Measurements from ENCODE around the gene PEX5. TPM values are rescaled to one million over a fixed set of nuclear protein-coding genes. Genes with fewer than 3 reads are reported as not detected.
"Not testable (repeated sequence)": the region's sequence is repeated elsewhere in the genome, so short reads cannot be mapped to it uniquely, and the experiment has no call there.

PEX5 gene
- total RNA-seq, 3 donors from 2014 or later, result 41.7 to 79.7 (median 62.6) TPM

GRCh38 chr12:7209958-7210357 lies 20.5 kb downstream of the PEX5 start:
- no peak overlapping the region for H3K4me3 ChIP-seq
- H3K36me3 ChIP-seq, result peaks cover 13% of the 10 kb centered on the region
- H3K27me3 ChIP-seq, result no peaks in the 10 kb centered on the region
- no peak for DNase-seq (ENCODE audit: low spot score in 2 of 2)
- TF ChIP-seq CTCF (IDR thresholded peaks at IDR 0.05) (no peak), POLR2A (IDR thresholded peaks at IDR 0.05) (no peak), POLR2AphosphoS5 (IDR thresholded peaks at IDR 0.05) (no peak)
- intact Hi-C loops (cut with DNase I; ENCODE audit: low total_unique reads), result no loop called here
- H3K27ac ChIP-seq, result no peak overlapping the region
- H3K9me3 ChIP-seq, result no peaks in the 10 kb centered on the region
- no peaks in the 10 kb centered on the region for H3K4me1 ChIP-seq

DNA sequence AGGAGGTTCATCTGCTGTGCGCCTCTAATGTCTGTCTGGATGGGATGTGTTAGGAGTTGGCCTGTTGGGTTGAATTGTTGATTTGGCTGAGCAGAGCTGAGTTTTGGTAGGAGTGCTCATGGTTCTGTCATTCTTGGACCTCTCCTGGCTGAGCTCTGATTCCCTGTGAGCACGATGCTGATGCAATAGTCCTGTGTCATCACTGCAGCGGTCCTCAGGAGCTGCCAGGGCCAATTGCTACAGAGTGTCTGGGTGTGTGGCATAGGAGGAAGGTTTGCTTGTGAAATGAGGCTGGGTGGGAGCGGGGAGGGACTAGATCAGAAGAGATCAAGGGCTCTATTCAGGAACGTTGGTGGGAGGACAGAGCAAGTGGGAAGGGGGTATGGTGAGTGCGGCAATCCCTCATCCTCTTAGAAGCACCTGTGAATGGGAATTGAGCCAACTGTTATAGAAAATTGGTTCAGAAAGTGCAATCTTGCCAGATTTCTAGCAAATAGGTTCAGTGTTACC lies 21.2 kb downstream of the PEX5 start:
- intact Hi-C loops (cut with DNase I; ENCODE audit: low total_unique reads), result no loop called here
- no peak for DNase-seq (ENCODE audit: low spot score in 2 of 2)
- no peak overlapping the region for H3K4me3 ChIP-seq

GRCh38 chr12:7212678-7213077 lies 23.2 kb downstream of the PEX5 start:
- Histone ChIP-seq H3K27ac (no peak overlapping the region), H3K4me1 (no peaks in the 10 kb centered on the region), H3K36me3 (peaks cover 13% of the 10 kb centered on the region), H3K27me3 (no peaks in the 10 kb centered on the region), H3K9me3 (no peaks in the 10 kb centered on the region), H3K4me3 (no peak overlapping the region)
- no peak for DNase-seq (ENCODE audit: low spot score in 2 of 2)
- intact Hi-C loops (cut with DNase I; ENCODE audit: low total_unique reads), result no loop called here
- TF ChIP-seq POLR2AphosphoS5 (IDR thresholded peaks at IDR 0.05) (no peak), CTCF (IDR thresholded peaks at IDR 0.05) (no peak), POLR2A (IDR thresholded peaks at IDR 0.05) (no peak)

More for the DNA sequence above, 21.2 kb downstream of the PEX5 start:
- no peaks in the 10 kb centered on the region for H3K4me1 ChIP-seq
- no peaks in the 10 kb centered on the region for H3K9me3 ChIP-seq
- H3K27ac ChIP-seq, result no peak overlapping the region
- H3K36me3 ChIP-seq, result peaks cover 13% of the 10 kb centered on the region
- TF ChIP-seq POLR2A (IDR thresholded peaks at IDR 0.05) (no peak), POLR2AphosphoS5 (IDR thresholded peaks at IDR 0.05) (no peak), CTCF (IDR thresholded peaks at IDR 0.05) (no peak)
- no peaks in the 10 kb centered on the region for H3K27me3 ChIP-seq

DNA sequence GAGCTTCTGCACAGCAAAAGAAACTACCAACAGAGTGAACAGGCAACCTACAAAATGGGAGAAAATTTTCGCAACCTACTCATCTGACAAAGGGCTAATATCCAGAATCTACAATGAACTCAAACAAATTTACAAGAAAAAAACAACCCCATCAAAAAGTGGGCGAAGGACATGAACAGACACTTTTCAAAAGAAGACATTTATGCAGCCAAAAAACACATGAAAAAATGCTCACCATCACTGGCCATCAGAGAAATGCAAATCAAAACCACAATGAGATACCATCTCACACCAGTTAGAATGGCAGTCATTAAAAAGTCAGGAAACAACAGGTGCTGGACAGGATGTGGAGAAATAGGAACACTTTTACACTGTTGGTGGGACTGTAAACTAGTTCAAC lies 24.3 kb downstream of the PEX5 start:
- H3K27me3 ChIP-seq; DNase-seq (ENCODE audit: low spot score in 2 of 2); H3K4me3 ChIP-seq; intact Hi-C loops (cut with DNase I; ENCODE audit: low total_unique reads); H3K9me3 ChIP-seq; H3K27ac ChIP-seq; H3K4me1 ChIP-seq: not testable (repeated sequence)
- peaks cover 13% of the 10 kb centered on the region for H3K36me3 ChIP-seq

DNA sequence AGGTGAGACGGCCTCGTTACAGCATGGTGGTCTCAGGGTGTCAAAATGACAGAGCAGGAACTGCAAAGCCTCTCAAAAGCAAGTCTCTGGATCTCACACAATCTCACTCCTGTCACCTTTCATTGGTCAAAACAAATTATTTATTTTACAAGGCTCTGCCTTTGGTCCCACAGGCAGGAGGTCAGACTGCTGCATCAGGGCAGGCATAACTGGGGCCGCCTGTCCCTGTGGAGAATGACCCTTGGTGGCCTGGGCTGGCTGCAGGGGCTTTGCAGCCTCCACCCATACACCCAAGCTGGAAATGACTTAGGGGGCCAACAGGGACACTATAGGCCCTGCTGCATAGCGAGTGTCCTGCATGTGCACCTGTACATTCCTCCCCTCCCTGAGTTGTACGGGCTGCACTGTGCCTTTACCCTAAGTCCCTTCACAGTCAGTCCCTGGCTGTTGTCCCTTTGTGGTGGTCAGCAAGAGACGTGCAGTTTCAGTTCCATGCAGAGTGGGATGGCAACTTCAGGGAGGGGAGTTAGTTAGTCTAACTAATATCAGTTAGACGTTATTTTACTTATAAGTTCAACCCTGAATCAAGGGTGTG lies 28.1 kb downstream of the PEX5 start:
- Histone ChIP-seq H3K36me3 (no peaks in the 10 kb centered on the region), H3K4me1 (no peaks in the 10 kb centered on the region), H3K9me3 (no peaks in the 10 kb centered on the region), H3K27me3 (no peaks in the 10 kb centered on the region), H3K4me3 (no peak overlapping the region), H3K27ac (no peak overlapping the region)
- intact Hi-C loops (cut with DNase I; ENCODE audit: low total_unique reads), result no loop called here
- DNase-seq (ENCODE audit: low spot score in 2 of 2), result no peak
- TF ChIP-seq CTCF (IDR thresholded peaks at IDR 0.05), result no peak
- TF ChIP-seq POLR2A (IDR thresholded peaks at IDR 0.05), result no peak
- TF ChIP-seq POLR2AphosphoS5 (IDR thresholded peaks at IDR 0.05), result no peak

All from breast epithelium (tissue), 4 donors.